SK-MEL-5 (cell line): Measurements from ENCODE around the gene TGM2. TPM values are rescaled to one million over a fixed set of nuclear protein-coding genes. Genes with fewer than 3 reads are reported as not detected.

ENCODE experiments used
- DNase-seq: peaks from one replicate; pipeline ENCODE4 v3.0.0-alpha.2; 2016; ENCODE audit warnings: low read depth, low spot score
- in situ Hi-C: cut with HindIII; loops from 2 replicates; pipeline ENCODE4 v1.10.0; 2016; ENCODE audit warnings: low sequenced_read_pairs, high pct_unique_total_duplicates, low pct_unique_long_range_greater_than_20kb
- total RNA-seq: library from RNA; depleted of rRNA; stranded (reverse); fragments of >200 nt; shearing (Covaris generic); gene quantifications from 2 replicates; pipeline ENCODE4 v1.2.3, GENCODE V29; 2014

The TGM2 gene
- total RNA-seq, 1 experiment from 2014 or later: 7.0 TPM

GRCh38 chr20:38156888-38157634, 8.0 kb downstream of the TGM2 start:
- no peak for DNase-seq
- in situ Hi-C loops: no loop called here

GRCh38 chr20:38156280-38156679, 8.8 kb downstream of the TGM2 start:
- in situ Hi-C loops: no loop called here
- DNase-seq: no peak

- in situ Hi-C loops: no loop called here
- no peak for DNase-seq
These were observed 9.3 kb downstream of the TGM2 start for GRCh38 chr20:38155811-38156210.

GRCh38 chr20:38153401-38153800, 11.7 kb downstream of the TGM2 start:
- in situ Hi-C loops: no loop called here
- DNase-seq: no peak

- DNase-seq: no peak
- in situ Hi-C loops: no loop called here
These were observed 12.3 kb downstream of the TGM2 start for GRCh38 chr20:38152621-38153221.

- no peak for DNase-seq
These were observed 12.9 kb downstream of the TGM2 start for GRCh38 chr20:38152175-38152620.

GRCh38 chr20:38151455-38151854, 13.6 kb downstream of the TGM2 start:
- in situ Hi-C loops: no loop called here

More at GRCh38 chr20:38152175-38152620, 12.9 kb downstream of the TGM2 start:
- in situ Hi-C loops: no loop called here

GRCh38 chr20:38150335-38151170, 14.5 kb downstream of the TGM2 start:
- DNase-seq: no peak
- in situ Hi-C loops: no loop called here

More at GRCh38 chr20:38151455-38151854, 13.6 kb downstream of the TGM2 start:
- DNase-seq: no peak

- in situ Hi-C loops: no loop called here
- DNase-seq: no peak
These were observed 16.6 kb downstream of the TGM2 start for GRCh38 chr20:38148328-38149102.

- in situ Hi-C loops: no loop called here
- no peak for DNase-seq
These were observed 17.3 kb downstream of the TGM2 start for GRCh38 chr20:38147751-38148150.

- DNase-seq: no peak
- in situ Hi-C loops: no loop called here
These were observed 17.9 kb downstream of the TGM2 start for GRCh38 chr20:38147163-38147562.

- in situ Hi-C loops: no loop called here
- DNase-seq: no peak
These were observed 18.4 kb downstream of the TGM2 start for GRCh38 chr20:38146628-38147027.

- in situ Hi-C loops: no loop called here
- no peak for DNase-seq
These were observed 18.9 kb downstream of the TGM2 start for GRCh38 chr20:38146156-38146555.

- in situ Hi-C loops: no loop called here
- DNase-seq: no peak
These were observed 19.4 kb downstream of the TGM2 start for GRCh38 chr20:38145729-38146075.

- DNase-seq: no peak
- in situ Hi-C loops: no loop called here
These were observed 19.9 kb downstream of the TGM2 start for GRCh38 chr20:38144974-38145728.

GRCh38 chr20:38144598-38144973, 20.5 kb downstream of the TGM2 start:
- no peak for DNase-seq
- in situ Hi-C loops: no loop called here
